ENCODE measurements around the gene LPCAT1. TPM values are rescaled to one million over a fixed set of nuclear protein-coding genes. Genes with fewer than 3 reads are reported as not detected.
A peak's percentile ranks its signal among the peaks of the same experiment; 100 is the strongest.

LPCAT1 gene
- total and polyA plus RNA-seq, 2 of the 13 experiments (the other 11 are each of a cell fraction or from before 2014, with no cell fraction given), result 29.8 to 90.6 TPM

- TF ChIP-seq FOXJ3 (CRISPR knock-in tag; IDR thresholded peaks at IDR 0.05; ENCODE audit: borderline replicate concordance), result peak; percentile 84
- no peak for TF ChIP-seq TAF15 (IDR thresholded peaks at IDR 0.05; ENCODE audit: low read depth, low read length, poor library complexity, severe bottlenecking)
- TF ChIP-seq ZGPAT (CRISPR knock-in tag; IDR thresholded peaks at IDR 0.05), result peak; percentile 97
- no peak for TF ChIP-seq ZNF354B (CRISPR knock-in tag; IDR thresholded peaks at IDR 0.05)
- no peak for TF ChIP-seq ATAD3A (CRISPR knock-in tag; IDR thresholded peaks at IDR 0.05)
- peak; percentile 80; the same call in 1 of the 2 replicates for TF ChIP-seq ZBTB4 (CRISPR knock-in tag; IDR thresholded peaks at IDR 0.05; ENCODE audit: borderline replicate concordance)
- peak; percentile 88 for TF ChIP-seq ZNF292 (CRISPR knock-in tag; IDR thresholded peaks at IDR 0.05; ENCODE audit: borderline replicate concordance, low read depth)
- TF ChIP-seq MYNN (CRISPR knock-in tag; IDR thresholded peaks at IDR 0.05; ENCODE audit: low read depth), result no peak
- peak; percentile 66 for TF ChIP-seq ATF1 (CRISPR knock-in tag; IDR thresholded peaks at IDR 0.05)
- TF ChIP-seq ZNF350 (CRISPR knock-in tag; IDR thresholded peaks at IDR 0.05; ENCODE audit: borderline replicate concordance, low read depth), result peak; percentile 76; the same call in 1 of the 2 replicates
- no peak for TF ChIP-seq ZMYM2 (CRISPR knock-in tag; IDR thresholded peaks at IDR 0.05)
- TF ChIP-seq TEAD3 (CRISPR knock-in tag; optimal IDR thresholded peaks at IDR 0.05; ENCODE audit: borderline replicate concordance), result peak; percentile 94
- TF ChIP-seq GLI4 (CRISPR knock-in tag; IDR thresholded peaks at IDR 0.05; ENCODE audit: borderline replicate concordance), result peak; percentile 17; the same call in 1 of the 2 replicates
- TF ChIP-seq ZFP36 (IDR thresholded peaks at IDR 0.05; ENCODE audit: borderline replicate concordance, low read depth, low read length, partially characterized antibody), result no peak
- TF ChIP-seq KLF16 (CRISPR knock-in tag; IDR thresholded peaks at IDR 0.05), result peak in 1 of 2 experiments; percentile 87; a peak in 2 of 4 replicates
- TF ChIP-seq SALL2 (CRISPR knock-in tag; IDR thresholded peaks at IDR 0.05), result peak; percentile 66; the same call in 1 of the 2 replicates
- no peak for TF ChIP-seq DZIP1 (CRISPR knock-in tag; IDR thresholded peaks at IDR 0.05)
- peak; percentile 81 for TF ChIP-seq NCOA1 (CRISPR knock-in tag; IDR thresholded peaks at IDR 0.05)
- TF ChIP-seq HNRNPK (IDR thresholded peaks at IDR 0.05; ENCODE audit: low read depth, low read length, poor library complexity, severe bottlenecking), result no peak
- TF ChIP-seq GPBP1L1 (CRISPR knock-in tag; IDR thresholded peaks at IDR 0.05), result no peak
These were observed 31.4 kb upstream of the LPCAT1 start (continued) for GRCh38 chr5:1555011-1555807.

Measured in HepG2 (cell line).